Activated naive CD4-positive, alpha-beta T cell treated with anti-CD3 and anti-CD28 coated beads, Interleukin-2, amount 50 U/mL, for 72 hours (primary cell): ENCODE measurements around the gene KLRF2. TPM values are rescaled to one million over a fixed set of nuclear protein-coding genes. Genes with fewer than 3 reads are reported as not detected.

Source experiments
- total RNA-seq, 2 donors: library from RNA; stranded (reverse); gene quantifications; one replicate each; pipeline ENCODE4 v1.2.3, GENCODE V29; 2022

KLRF2 gene
- total RNA-seq, 2 donors from 2014 or later = not detected

Other genes with a start within 250 kb of the KLRF2 start
- gene CLEC2D, start 211.8 kb upstream of the KLRF2 start, total RNA-seq = 100 to 1,000 TPM; 182 to 270 TPM
- 1 to 10 TPM; 3.0 to 7.6 TPM for gene CLECL1, start 148.4 kb upstream of the KLRF2 start, total RNA-seq
- 10 to 100 TPM; 72.7 to 91.1 TPM for gene CD69, start 120.6 kb upstream of the KLRF2 start, total RNA-seq
- under 1 TPM in 1 of 2 donors, not detected in 1; 0.45 TPM for gene KLRF1, start 54.0 kb upstream of the KLRF2 start, total RNA-seq
- gene CLEC2B, start 12.1 kb upstream of the KLRF2 start, total RNA-seq = 10 to 100 TPM; 15.0 to 42.0 TPM
- not detected for gene CLEC2A, start 50.9 kb downstream of the KLRF2 start, total RNA-seq
- under 1 TPM in 1 of 2 donors, not detected in 1; 0.93 TPM for gene CLEC12A, start 89.9 kb downstream of the KLRF2 start, total RNA-seq
- gene CLEC1B, start 117.6 kb downstream of the KLRF2 start, total RNA-seq = not detected
- gene CLEC12B, start 129.1 kb downstream of the KLRF2 start, total RNA-seq = not detected
- not detected for gene CLEC9A, start 149.2 kb downstream of the KLRF2 start, total RNA-seq
- gene CLEC1A, start 217.5 kb downstream of the KLRF2 start, total RNA-seq = not detected
- gene CLEC7A, start 248.7 kb downstream of the KLRF2 start, total RNA-seq = under 1 TPM in 1 of 2 donors, not detected in 1; 0.09 TPM